Neutrophil (primary cell): ENCODE measurements around the gene BABAM2.

Source experiments
- H3K27ac ChIP-seq: fragments of 200-600 bp; sonication (generic); 2 replicates; pipeline ENCODE4 v1.5.1; 2016; ENCODE audit warnings: mild to moderate bottlenecking, moderate library complexity
- H3K27me3 ChIP-seq: fragments of 200-600 bp; sonication (generic); 2 replicates; pipeline ENCODE4 v1.6.0; 2016; ENCODE audit warnings: mild to moderate bottlenecking
- H3K36me3 ChIP-seq: fragments of 200-600 bp; sonication (generic); 2 replicates; pipeline ENCODE4 v1.5.1; 2017
- H3K4me1 ChIP-seq, 2 experiments: fragments of 200-600 bp in 1 of 2; sonication (generic) in 1 of 2; 1 replicate in 1 of 2; 2 replicates in 1 of 2; pipeline versions ENCODE4 v1.5.1 to v1.6.1; 2013 to 2016; ENCODE audit warnings: low read depth in 1 of 2, low read length in 1 of 2, mild to moderate bottlenecking in 1 of 2, moderate library complexity in 1 of 2; ENCODE audit not compliant: control insufficient read depth in 1 of 2, insufficient read depth in 1 of 2
- H3K4me3 ChIP-seq, 2 experiments: fragments of 200-600 bp in 1 of 2; sonication (generic) in 1 of 2; 1 replicate in 1 of 2; 2 replicates in 1 of 2; pipeline ENCODE4 v1.5.1; 2013 to 2016; ENCODE audit warnings: low read depth in 1 of 2, low read length in 1 of 2, mild to moderate bottlenecking in 1 of 2, moderate library complexity in 1 of 2
- H3K9me3 ChIP-seq: fragments of 200-600 bp; sonication (generic); 2 replicates; pipeline ENCODE4 v1.5.1; 2016
- CTCF ChIP-seq: fragments of 200-600 bp; sonication (generic); IDR thresholded peaks from 2 replicates; pipeline ENCODE4 v1.5.1; 2016; ENCODE audit warnings: antibody characterized with exemption

Gene BABAM2

GRCh38 chr2:27890146-27890923 is at the start of gene BABAM2, which contains the start of gene RBKS:
Gene BABAM2, plus strand, starts transcription at chr2:27890729. Its CDS starts 3,828 bp downstream, at chr2:27894557.
Gene RBKS, minus strand, starts transcription at chr2:27890387. Its CDS starts 42 bp downstream, at chr2:27890345.
- TF ChIP-seq CTCF: no peak
- Histone ChIP-seq H3K4me3 (peak within 1 kb of the TSS; percentile 70 to 76), H3K9me3 (no peaks in the 10 kb centered on the region), H3K27ac (peak within 1 kb of the TSS; percentile 95), H3K4me1 (peaks cover 19 to 20% of the 10 kb centered on the region in 2 experiments), H3K36me3 (peaks cover 4% of the 10 kb centered on the region), H3K27me3 (no peaks in the 10 kb centered on the region)

GRCh38 chr2:27842894-27843293 is 47.6 kb upstream of the BABAM2 start:
- H3K27me3 ChIP-seq: no peaks in the 10 kb centered on the region
- H3K9me3 ChIP-seq: no peaks in the 10 kb centered on the region
- no peak for TF ChIP-seq CTCF
- H3K36me3 ChIP-seq: no peaks in the 10 kb centered on the region
- no peak overlapping the region for H3K27ac ChIP-seq
- H3K4me1 ChIP-seq: no peaks in the 10 kb centered on the region
- no peak overlapping the region for H3K4me3 ChIP-seq

DNA sequence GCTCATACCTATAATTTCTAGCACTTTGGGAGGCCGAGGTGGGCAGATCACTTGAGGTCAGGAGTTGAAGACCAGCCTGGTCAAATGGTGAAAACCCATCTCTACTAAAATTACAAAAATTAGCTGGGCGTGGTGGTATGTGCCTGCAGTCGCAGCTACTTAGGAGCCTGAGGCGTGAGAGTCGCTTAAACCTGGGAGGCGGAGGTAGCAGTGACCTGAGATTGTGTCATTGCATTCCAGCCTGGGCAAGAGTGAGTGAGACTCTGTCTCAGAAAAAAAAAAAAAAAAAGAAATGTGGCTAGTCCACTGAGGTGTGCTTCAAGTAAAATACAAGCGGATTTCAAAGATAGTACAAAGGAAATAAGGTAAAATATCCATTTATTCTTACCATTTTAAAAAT is 46.5 kb upstream of the BABAM2 start:
- Histone ChIP-seq H3K4me1 (no peaks in the 10 kb centered on the region), H3K36me3 (no peaks in the 10 kb centered on the region), H3K4me3 (no peak overlapping the region), H3K27me3 (no peaks in the 10 kb centered on the region), H3K9me3 (no peaks in the 10 kb centered on the region), H3K27ac (no peak overlapping the region)
- TF ChIP-seq CTCF: no peak

DNA sequence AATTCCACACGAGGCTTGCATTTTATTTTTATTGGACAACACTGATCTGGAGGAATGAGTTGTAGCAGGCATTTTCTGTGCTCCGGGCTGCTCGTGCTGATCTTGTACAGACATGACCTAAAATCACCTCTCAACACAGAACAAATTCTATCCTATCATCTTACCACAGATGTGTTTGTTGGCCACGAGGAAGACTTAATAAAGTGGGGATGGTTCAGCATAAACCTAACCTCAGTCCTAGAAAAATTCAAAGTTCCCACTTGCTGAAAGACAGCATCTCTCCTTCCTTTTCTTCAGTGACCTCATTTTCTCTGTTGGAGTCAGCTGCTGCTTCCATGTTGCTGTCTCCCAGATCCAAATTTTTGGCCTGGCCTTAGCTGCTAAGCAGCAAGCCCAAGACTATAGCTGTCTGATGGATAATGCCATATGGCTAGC is 45.7 kb upstream of the BABAM2 start:
- no peak for TF ChIP-seq CTCF
- Histone ChIP-seq H3K36me3 (no peaks in the 10 kb centered on the region), H3K27ac (no peak overlapping the region), H3K4me3 (no peak overlapping the region), H3K4me1 (no peaks in the 10 kb centered on the region), H3K27me3 (no peaks in the 10 kb centered on the region), H3K9me3 (no peaks in the 10 kb centered on the region)

- no peak overlapping the region for H3K4me3 ChIP-seq
- no peak overlapping the region for H3K27ac ChIP-seq
- H3K36me3 ChIP-seq: no peaks in the 10 kb centered on the region
- H3K27me3 ChIP-seq: no peaks in the 10 kb centered on the region
- no peaks in the 10 kb centered on the region for H3K4me1 ChIP-seq
- TF ChIP-seq CTCF: no peak
- no peaks in the 10 kb centered on the region for H3K9me3 ChIP-seq
Observed at GRCh38 chr2:27847333-27847732, 43.2 kb upstream of the BABAM2 start.
